Measurements from ENCODE around the gene TMOD2.

DNA sequence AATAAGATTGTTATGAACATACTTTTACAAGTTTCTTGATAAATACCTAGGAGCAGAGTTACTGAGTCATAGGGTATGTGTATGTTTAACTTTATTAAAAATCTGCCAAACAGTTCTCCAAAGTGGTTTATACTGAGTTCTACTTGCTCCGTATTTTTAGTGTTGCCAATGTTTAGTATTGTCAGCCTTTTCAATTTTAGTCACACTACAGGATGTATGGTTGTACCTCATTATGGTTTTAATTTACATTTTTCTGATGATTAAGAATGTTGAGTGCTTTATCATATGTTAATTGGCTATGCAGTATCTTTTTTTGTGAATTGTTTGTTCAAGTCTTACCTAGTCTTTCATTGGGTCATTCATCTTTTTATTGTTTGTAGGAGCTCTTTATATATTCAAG, 82.4 kb downstream of the TMOD2 start:
- TF ChIP-seq, protein P1, sequence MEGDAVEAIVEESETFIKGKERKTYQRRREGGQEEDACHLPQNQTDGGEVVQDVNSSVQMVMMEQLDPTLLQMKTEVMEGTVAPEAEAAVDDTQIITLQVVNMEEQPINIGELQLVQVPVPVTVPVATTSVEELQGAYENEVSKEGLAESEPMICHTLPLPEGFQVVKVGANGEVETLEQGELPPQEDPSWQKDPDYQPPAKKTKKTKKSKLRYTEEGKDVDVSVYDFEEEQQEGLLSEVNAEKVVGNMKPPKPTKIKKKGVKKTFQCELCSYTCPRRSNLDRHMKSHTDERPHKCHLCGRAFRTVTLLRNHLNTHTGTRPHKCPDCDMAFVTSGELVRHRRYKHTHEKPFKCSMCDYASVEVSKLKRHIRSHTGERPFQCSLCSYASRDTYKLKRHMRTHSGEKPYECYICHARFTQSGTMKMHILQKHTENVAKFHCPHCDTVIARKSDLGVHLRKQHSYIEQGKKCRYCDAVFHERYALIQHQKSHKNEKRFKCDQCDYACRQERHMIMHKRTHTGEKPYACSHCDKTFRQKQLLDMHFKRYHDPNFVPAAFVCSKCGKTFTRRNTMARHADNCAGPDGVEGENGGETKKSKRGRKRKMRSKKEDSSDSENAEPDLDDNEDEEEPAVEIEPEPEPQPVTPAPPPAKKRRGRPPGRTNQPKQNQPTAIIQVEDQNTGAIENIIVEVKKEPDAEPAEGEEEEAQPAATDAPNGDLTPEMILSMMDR (IDR thresholded peaks at IDR 0.05; ENCODE audit: low read depth, low read length), result no peak
- TF ChIP-seq POLR2A (IDR thresholded peaks at IDR 0.05; ENCODE audit: extremely low read depth, insufficient read length) (no peak), MYC (IDR thresholded peaks at IDR 0.05; ENCODE audit: low read depth, low read length) (no peak)
- TF ChIP-seq, protein P2, sequence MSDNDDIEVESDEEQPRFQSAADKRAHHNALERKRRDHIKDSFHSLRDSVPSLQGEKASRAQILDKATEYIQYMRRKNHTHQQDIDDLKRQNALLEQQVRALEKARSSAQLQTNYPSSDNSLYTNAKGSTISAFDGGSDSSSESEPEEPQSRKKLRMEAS (IDR thresholded peaks at IDR 0.05; ENCODE audit: low read depth, low read length), result no peak
